GM19463 (cell line): Measurements from ENCODE around the gene HSCB.
"Not testable (repeated sequence)": the region's sequence is repeated elsewhere in the genome, so short reads cannot be mapped to it uniquely, and the experiment has no call there.

Experiments
- ATAC-seq: cut with Tn5 transposase; IDR thresholded peaks from one replicate; pipeline ENCODE4 v1.9.1; 2021; ENCODE audit warnings: mild to moderate bottlenecking, moderate library complexity; ENCODE audit not compliant: unreplicated experiment

Gene HSCB

GRCh38 chr22:28737701-28738100 is 4.1 kb upstream of the HSCB start:
- ATAC-seq: no peak

- not testable (repeated sequence) for ATAC-seq
These were observed 3.0 kb upstream of the HSCB start for GRCh38 chr22:28738876-28739275.

GRCh38 chr22:28741200-28741784 is 547 bp upstream of the HSCB start:
- ATAC-seq: no peak

DNA sequence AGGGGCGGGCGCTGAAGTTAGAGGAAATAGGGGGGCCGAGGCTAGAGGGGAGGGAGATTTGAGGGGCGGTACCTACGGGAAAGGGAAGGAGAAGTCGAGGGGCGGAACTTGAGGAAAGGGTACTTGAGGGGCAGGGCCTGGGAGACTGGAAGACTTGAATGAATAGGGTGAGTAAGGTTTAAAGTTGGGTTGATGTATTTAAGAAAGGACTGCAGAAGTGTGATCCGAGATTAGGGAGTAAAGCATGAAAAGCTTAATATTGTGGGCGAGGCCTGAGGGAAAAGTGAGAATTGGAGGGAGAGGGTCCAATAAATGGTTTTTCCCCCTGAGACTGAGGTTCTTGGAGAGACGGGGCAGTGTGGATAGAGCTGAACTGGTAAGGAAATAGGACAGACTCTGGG is 723 bp downstream of the HSCB start:
- ATAC-seq: no peak

- ATAC-seq: no peak
These were observed 2.0 kb downstream of the HSCB start for GRCh38 chr22:28743852-28744251.

- no peak for ATAC-seq
These were observed 8.6 kb downstream of the HSCB start for GRCh38 chr22:28750471-28750881.

DNA sequence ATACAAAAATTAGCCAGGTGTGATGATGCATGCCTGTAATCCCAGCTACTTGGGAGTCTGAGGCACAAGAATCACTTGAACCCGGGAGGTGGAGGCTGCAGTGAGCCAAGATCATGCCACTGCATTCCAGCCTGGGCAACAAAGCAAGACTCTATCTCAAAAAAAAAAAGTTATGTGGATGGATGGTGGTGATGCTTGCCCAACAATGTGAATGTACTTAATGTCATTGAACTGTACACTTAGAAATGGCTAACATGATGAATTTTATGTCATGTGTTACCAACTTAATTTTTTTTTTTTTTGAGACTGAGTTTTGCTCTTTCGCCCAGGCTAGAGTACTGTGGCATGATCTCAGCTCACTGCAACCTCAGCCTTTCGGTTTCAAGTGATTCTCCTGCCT is 12.7 kb downstream of the HSCB start:
- not testable (repeated sequence) for ATAC-seq

GRCh38 chr22:28759861-28760560 is 18.2 kb downstream of the HSCB start:
- ATAC-seq: no peak

- no peak for ATAC-seq
These were observed 19.6 kb downstream of the HSCB start for GRCh38 chr22:28761449-28761755.

DNA sequence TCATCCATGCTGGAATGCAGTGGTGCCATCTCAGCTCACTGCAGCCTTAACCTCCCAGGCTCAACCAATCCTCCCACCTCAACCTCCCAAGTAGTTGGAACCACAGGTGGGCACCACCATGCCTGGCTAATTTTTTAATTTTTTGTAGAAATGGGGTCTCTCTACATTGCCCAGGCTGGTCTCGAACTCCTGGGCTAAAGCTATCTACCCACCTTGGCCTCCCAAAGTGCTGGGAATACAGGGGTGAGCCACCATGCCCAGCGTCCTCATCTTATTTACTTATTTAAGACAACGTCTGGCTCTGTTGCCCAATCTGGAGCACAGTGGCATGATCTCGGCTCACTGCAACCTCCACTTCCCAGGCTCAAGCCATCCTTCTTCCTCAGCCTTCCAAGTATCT is 20.2 kb downstream of the HSCB start:
- not testable (repeated sequence) for ATAC-seq

- no peak for ATAC-seq
These were observed 24.8 kb downstream of the HSCB start for GRCh38 chr22:28766628-28767027.

GRCh38 chr22:28768701-28769393 is 27.0 kb downstream of the HSCB start:
- ATAC-seq: no peak

DNA sequence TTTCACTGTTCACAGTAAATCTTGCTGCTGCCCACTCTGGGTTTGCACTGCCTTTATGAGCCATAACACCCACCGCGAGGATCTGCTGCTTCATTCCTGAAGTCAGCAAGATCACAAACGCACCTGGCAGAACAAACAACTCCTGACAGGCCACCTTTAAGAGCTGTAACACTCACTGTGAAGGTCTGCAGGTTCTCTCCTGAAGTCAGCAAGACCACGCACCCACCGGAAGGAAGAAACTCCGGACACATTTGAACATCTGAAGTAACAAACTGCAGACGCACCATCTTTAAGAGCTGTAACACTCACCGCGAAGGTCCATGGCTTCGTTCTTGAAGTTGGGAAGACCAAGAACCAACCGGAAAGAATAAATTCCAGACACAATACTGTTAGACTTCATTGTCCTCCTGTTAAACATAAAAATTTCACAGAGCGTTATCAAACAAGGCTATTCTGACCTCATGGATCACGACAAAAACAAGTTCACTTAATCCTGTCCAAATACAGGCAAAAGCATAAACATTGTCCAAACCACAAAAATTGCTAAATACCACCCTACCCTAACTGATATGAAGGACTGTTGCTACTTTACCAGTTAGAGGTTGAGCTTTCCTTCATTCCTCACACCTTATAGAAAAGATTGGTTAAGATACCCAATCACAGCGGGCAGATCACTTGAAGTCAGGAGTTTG is 27.7 kb downstream of the HSCB start:
- ATAC-seq: no peak

- no peak for ATAC-seq
These were observed 29.5 kb downstream of the HSCB start for GRCh38 chr22:28771195-28771791.

DNA sequence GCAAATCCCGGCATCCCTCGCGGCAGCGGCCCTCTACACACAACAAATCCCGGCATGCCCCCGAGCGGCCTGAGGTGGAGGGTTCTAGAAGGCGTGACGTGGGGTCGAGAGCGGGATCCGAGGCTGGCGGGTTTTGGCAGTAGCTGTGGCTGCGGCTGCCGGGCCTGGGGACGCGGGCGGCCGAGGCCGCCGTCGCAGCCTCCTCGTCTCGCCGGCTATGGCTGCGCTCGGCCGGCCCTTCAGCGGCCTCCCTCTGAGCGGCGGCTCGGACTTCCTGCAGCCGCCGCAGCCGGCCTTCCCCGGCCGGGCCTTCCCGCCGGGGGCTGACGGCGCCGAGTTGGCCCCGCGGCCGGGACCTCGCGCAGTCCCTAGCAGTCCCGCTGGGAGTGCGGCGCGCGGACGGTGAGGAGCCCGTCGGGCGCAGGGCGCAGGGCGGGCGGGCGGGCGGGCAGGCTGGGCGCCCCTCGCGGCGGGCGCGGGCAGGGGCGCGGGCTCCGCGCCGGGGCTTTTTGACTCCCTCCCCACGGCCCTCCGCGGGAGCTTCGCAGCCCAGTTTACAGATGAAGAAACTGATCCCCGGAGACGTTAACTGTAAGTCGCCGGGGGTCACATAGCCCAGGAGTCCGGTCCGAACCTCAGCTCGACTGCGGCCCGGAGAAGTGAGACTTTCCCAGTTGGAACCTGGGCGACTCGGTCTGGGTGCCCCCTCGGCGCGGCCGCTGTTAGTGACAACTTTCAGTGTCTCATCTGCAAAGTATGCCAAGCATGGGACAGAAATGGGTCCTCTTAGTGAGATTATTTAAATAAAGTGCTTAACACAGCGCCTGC is 31.0 kb downstream of the HSCB start, which contains the start of gene CCDC117:
Gene CCDC117 (plus strand): TSS at position 63 of the 828 bp plus-strand sequence. CDS start 155 bp downstream, at position 218.
- peak; percentile 86 for ATAC-seq

DNA sequence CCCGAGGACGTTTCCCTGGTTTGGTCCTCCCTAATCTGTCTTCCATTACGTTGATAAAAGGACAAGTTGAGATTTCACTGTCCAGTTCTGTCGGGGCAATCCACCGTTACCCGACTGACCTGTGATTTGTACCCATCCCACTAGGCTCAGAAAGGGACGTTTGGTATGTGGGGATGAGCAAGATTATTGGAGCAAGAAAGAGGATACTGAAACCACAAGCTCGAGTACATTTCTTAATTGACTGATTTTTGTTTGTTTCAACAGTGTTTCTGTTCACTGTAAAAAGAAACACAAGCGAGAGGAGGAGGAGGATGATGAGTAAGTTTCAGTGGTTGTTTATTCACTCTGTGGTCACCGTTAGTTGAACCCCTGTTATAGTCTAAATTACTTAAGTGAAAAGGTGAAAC is 31.6 kb downstream of the HSCB start:
- no peak for ATAC-seq

DNA sequence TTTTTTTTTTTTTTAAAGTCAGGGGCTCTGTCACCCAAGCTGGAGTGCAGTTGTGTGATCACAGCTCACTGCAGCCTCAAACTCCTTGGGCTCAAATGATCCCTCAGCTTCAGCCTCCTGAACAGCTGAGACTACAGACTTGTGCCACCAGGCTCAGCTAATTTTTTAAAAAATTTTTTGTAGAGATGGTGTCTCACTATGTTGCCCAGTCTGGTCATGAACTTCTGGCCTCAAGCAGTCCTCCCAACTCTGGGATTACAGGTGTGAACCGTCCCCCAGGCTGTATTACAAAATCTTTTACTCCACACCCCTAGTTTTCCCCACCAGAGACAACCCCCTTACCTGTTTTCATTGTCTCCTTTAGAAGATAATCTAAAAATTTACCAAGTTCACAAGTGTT is 32.5 kb downstream of the HSCB start:
- ATAC-seq: no peak

DNA sequence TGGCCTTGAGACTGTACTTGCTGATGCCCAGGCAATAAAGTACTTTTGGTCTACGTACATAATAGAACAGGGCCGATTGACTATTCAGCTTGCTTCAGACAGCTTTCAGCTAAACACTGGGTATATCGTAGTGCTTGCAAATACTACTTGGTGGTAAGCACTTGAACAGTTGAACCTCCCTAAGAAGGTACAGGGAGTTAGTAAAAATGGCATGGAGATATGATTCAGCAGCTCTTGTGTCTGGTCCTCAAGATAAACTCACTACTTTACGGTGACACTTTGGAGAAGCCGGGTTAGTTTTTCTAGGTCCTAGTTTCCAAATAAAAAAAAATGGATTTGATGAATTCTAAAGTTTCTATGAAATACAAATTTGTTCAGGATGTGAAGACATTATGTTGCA is 38.0 kb downstream of the HSCB start:
- no peak for ATAC-seq

GRCh38 chr22:28780296-28780695 is 38.5 kb downstream of the HSCB start:
- no peak for ATAC-seq
